ENCODE results near the gene NANP.

DNA sequence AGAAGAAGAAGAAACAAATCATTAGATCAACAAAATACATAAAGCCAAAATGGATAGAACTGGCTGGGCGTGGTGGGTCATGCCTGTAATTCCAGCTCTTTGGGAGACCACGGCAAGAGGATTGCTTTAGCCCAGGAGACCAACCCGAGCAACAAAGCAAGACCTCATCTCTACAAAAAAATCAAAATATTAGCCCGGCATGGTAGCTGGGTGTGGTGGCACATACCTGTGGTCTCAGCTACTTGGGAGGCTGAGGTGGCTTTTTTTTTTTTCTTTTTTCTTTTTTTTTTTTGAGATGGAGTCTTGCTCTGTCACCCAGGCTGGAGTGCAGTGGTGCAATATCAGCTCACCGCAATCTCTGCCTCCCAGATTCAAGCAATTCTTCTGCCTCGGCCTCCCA lies 59.9 kb downstream of the NANP start:
- TF ChIP-seq POLR2AphosphoS5 (IDR thresholded peaks at IDR 0.05) = no peak
- TF ChIP-seq, protein P1, sequence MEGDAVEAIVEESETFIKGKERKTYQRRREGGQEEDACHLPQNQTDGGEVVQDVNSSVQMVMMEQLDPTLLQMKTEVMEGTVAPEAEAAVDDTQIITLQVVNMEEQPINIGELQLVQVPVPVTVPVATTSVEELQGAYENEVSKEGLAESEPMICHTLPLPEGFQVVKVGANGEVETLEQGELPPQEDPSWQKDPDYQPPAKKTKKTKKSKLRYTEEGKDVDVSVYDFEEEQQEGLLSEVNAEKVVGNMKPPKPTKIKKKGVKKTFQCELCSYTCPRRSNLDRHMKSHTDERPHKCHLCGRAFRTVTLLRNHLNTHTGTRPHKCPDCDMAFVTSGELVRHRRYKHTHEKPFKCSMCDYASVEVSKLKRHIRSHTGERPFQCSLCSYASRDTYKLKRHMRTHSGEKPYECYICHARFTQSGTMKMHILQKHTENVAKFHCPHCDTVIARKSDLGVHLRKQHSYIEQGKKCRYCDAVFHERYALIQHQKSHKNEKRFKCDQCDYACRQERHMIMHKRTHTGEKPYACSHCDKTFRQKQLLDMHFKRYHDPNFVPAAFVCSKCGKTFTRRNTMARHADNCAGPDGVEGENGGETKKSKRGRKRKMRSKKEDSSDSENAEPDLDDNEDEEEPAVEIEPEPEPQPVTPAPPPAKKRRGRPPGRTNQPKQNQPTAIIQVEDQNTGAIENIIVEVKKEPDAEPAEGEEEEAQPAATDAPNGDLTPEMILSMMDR (IDR thresholded peaks at IDR 0.05) = no peak
- TF ChIP-seq POLR2A (IDR thresholded peaks at IDR 0.05) = no peak

Measured in suprapubic skin (tissue), 4 donors.